Astrocyte (in vitro differentiated cells and primary cell): Measurements from ENCODE around the gene GKN1.

ENCODE experiments used
- CTCF ChIP-seq: IDR thresholded peaks from 2 replicates; pipeline ENCODE4 v1.5.1; 2011; ENCODE audit warnings: low read depth, mild to moderate bottlenecking, inconsistent platforms, low read length, moderate library complexity; ENCODE audit not compliant: insufficient read depth
- EZH2 ChIP-seq: IDR thresholded peaks from 2 replicates; pipeline ENCODE4 v1.6.1; 2012; ENCODE audit warnings: mild to moderate bottlenecking, low read length, inconsistent platforms; ENCODE audit not compliant: insufficient read depth

- TF ChIP-seq CTCF, result no peak
- TF ChIP-seq EZH2, result no peak
Measured at GRCh38 chr2:68936427-68936826, 38.0 kb upstream of the GKN1 start.
